Endothelial cell of umbilical vein (primary cell): ENCODE results near the gene PRB3. TPM values are rescaled to one million over a fixed set of nuclear protein-coding genes. Genes with fewer than 3 reads are reported as not detected.

Source experiments
- BruUV-seq: library from RNA; stranded (reverse); fragments of 400-500 nt; replicated peaks from 2 replicates; lab custom pipeline; 2021; lab: Mats Ljungman, UMichigan
- CTCF ChIA-PET: fragments of 300-600, 350-600 bp; sonication (Branson Sonifier 250); formaldehyde crosslinking; loops from one replicate; lab custom pipeline; 2021; ENCODE audit warnings: antibody characterized with exemption, inconsistent platforms; lab: Charles Lee
- POLR2A ChIA-PET: fragments of 300-600, 350-600 bp; sonication (Branson Sonifier 250); formaldehyde crosslinking; loops from one replicate; lab custom pipeline; 2021; ENCODE audit warnings: antibody characterized with exemption, inconsistent platforms; lab: Charles Lee
- DNase-seq: peaks from one replicate; pipeline ENCODE4 v3.0.0-alpha.2; 2011; ENCODE audit warnings: low read depth, low spot score
- FAIRE-seq: peaks from 2 replicates; lab custom pipeline; 2011; peaks lifted over from hg19 to GRCh38; lab: Jason Lieb, UNC
- H2AFZ ChIP-seq: 2 replicates; pipeline ENCODE4 v1.6.0; 2012; ENCODE audit warnings: low read depth, low read length, control low read depth, inconsistent platforms
- H3K27ac ChIP-seq: 2 replicates; pipeline ENCODE4 v1.5.1; 2011; ENCODE audit warnings: low read depth, mild to moderate bottlenecking, control low read depth, low read length, moderate library complexity; ENCODE audit not compliant: insufficient read depth
- H3K27me3 ChIP-seq, 2 experiments: 2 replicates each; pipeline versions ENCODE4 v1.6.0 to v1.6.1; 2011; ENCODE audit warnings: low read length in 2 of 2, mixed read lengths in 1 of 2; ENCODE audit not compliant: control insufficient read depth in 2 of 2, insufficient read depth in 2 of 2
- H3K36me3 ChIP-seq, 2 experiments: 2 replicates in 1 of 2; 3 replicates in 1 of 2; pipeline ENCODE4 v1.5.1; 2011; ENCODE audit warnings: low read length in 2 of 2, mild to moderate bottlenecking in 1 of 2, moderate library complexity in 1 of 2; ENCODE audit not compliant: control insufficient read depth in 2 of 2, insufficient read depth in 2 of 2; ENCODE audit errors: extremely low read depth in 1 of 2
- H3K4me1 ChIP-seq: 3 replicates; pipeline ENCODE4 v1.5.1; 2011; ENCODE audit warnings: mild to moderate bottlenecking, low read length; ENCODE audit not compliant: control insufficient read depth, insufficient read depth; ENCODE audit errors: extremely low read depth
- H3K4me2 ChIP-seq: 2 replicates; pipeline ENCODE4 v1.6.1; 2011; ENCODE audit warnings: low read length, control low read depth, mixed read lengths; ENCODE audit not compliant: insufficient read depth
- H3K4me3 ChIP-seq, 3 experiments: fragments of 200-600 bp in 1 of 3; sonication (generic), shearing (Covaris generic) in 1 of 3; replicated peaks in 1 of 3; 2 replicates each; pipeline ENCODE4 v1.5.1; 2011 to 2016; ENCODE audit warnings: control low read depth in 3 of 3, low read length in 3 of 3, mild to moderate bottlenecking in 2 of 3, inconsistent platforms in 1 of 3, low read depth in 1 of 3, moderate library complexity in 1 of 3; ENCODE audit not compliant: insufficient read depth in 1 of 3
- H3K79me2 ChIP-seq: 2 replicates; pipeline ENCODE4 v1.6.0; 2012; ENCODE audit warnings: low read length, inconsistent platforms; ENCODE audit not compliant: control insufficient read depth, insufficient read depth
- H3K9ac ChIP-seq: replicated peaks from 2 replicates; pipeline ENCODE3; 2011; ENCODE audit warnings: low read length, control low read depth; ENCODE audit not compliant: insufficient read depth; ENCODE audit errors: extremely low read depth
- H3K9me1 ChIP-seq: replicated peaks from 3 replicates; pipeline ENCODE4 v1.6.0; 2011; ENCODE audit warnings: mild to moderate bottlenecking, low read length; ENCODE audit not compliant: control insufficient read depth, insufficient read depth; ENCODE audit errors: extremely low read depth
- H3K9me3 ChIP-seq: replicated peaks from 2 replicates; pipeline ENCODE4 v1.5.1; 2012; ENCODE audit warnings: low read length, inconsistent platforms; ENCODE audit not compliant: control insufficient read depth, insufficient read depth
- H4K20me1 ChIP-seq: replicated peaks from 2 replicates; pipeline ENCODE3; 2011; ENCODE audit warnings: mild to moderate bottlenecking, low read length; ENCODE audit not compliant: control insufficient read depth, insufficient read depth; ENCODE audit errors: extremely low read depth
- EZH2 ChIP-seq: IDR thresholded peaks from 2 replicates; pipeline ENCODE4 v1.6.1; 2012; ENCODE audit warnings: borderline replicate concordance, low read depth, mild to moderate bottlenecking, moderate library complexity, low read length, inconsistent platforms; ENCODE audit not compliant: severe bottlenecking
- FOS ChIP-seq: IDR thresholded peaks from 2 replicates; pipeline ENCODE4 v1.6.1; 2011; ENCODE audit warnings: mild to moderate bottlenecking, low read length, moderate library complexity, borderline replicate concordance; ENCODE audit not compliant: insufficient read depth
- GATA2 ChIP-seq: IDR thresholded peaks from 2 replicates; pipeline ENCODE4 v1.7.0; 2011; ENCODE audit warnings: low read depth, mild to moderate bottlenecking, moderate library complexity, mixed read lengths, low read length; ENCODE audit not compliant: insufficient read length, insufficient read depth
- JUN ChIP-seq: IDR thresholded peaks from 2 replicates; pipeline ENCODE4 v1.6.1; 2011; ENCODE audit warnings: borderline replicate concordance, low read depth; ENCODE audit not compliant: insufficient read length, insufficient read depth
- MYC ChIP-seq: IDR thresholded peaks from one replicate; pipeline ENCODE4 v1.6.1; 2011; ENCODE audit warnings: mild to moderate bottlenecking, low read depth, low read length
- POLR2A ChIP-seq: IDR thresholded peaks from 2 replicates; pipeline ENCODE4 v1.6.1; 2012; ENCODE audit warnings: low read depth, mild to moderate bottlenecking, control low read depth, low read length
- POLR2AphosphoS5 ChIP-seq: IDR thresholded peaks from 2 replicates; pipeline ENCODE4 v1.6.1; 2012; ENCODE audit warnings: low read depth, mild to moderate bottlenecking, control low read depth, low read length, moderate library complexity; ENCODE audit not compliant: insufficient read depth
- dilution Hi-C: fragments of 300-500 bp; cut with MboI; formaldehyde crosslinking; loops from one replicate; pipeline ENCODE4 v1.15.0; 2019; ENCODE audit warnings: low sequenced_read_pairs; ENCODE audit not compliant: extremely low pct_ligation_motif_present
- intact Hi-C: fragments of 100-400 bp; cut with micrococcal nuclease; formaldehyde crosslinking; loops from one replicate; pipeline ENCODE4 v1.10.0; 2022
- polyA plus RNA-seq, 4 experiments: library from polyadenylated mRNA; depleted of rRNA in 3 of 4; stranded (reverse) in 3 of 4; unstranded in 1 of 4; fragments of >200 nt; gene quantifications; 2 replicates each; pipeline versions ENCODE4 v1.2.1 to v1.2.3, GENCODE V29; 2011 to 2012; ENCODE audit warnings: missing spikeins in 1 of 4
- total RNA-seq: library from RNA; stranded (reverse); gene quantifications from 2 replicates; pipeline ENCODE4 v1.2.3, GENCODE V29; 2021
- TF ChIP-seq, protein P1 (sequence below), 2 donors: IDR thresholded peaks; 1 replicate in 1 of 2; 2 replicates in 1 of 2; pipeline ENCODE4 v1.5.1; 2011; ENCODE audit warnings: low read length in 2 of 2, mild to moderate bottlenecking in 2 of 2, moderate library complexity in 2 of 2, control low read depth in 1 of 2, inconsistent platforms in 1 of 2, low read depth in 1 of 2; ENCODE audit not compliant: insufficient read depth in 1 of 2; ENCODE audit errors: extremely low read depth in 1 of 2
- TF ChIP-seq, protein P2 (sequence below): IDR thresholded peaks from 2 replicates; pipeline ENCODE4 v1.6.1; 2011; ENCODE audit not compliant: insufficient read depth, insufficient read length

The PRB3 gene
- total and polyA plus RNA-seq, 2 donors (not counting 3 experiments of a cell fraction or from before 2014, with no cell fraction given) = not detected

DNA sequence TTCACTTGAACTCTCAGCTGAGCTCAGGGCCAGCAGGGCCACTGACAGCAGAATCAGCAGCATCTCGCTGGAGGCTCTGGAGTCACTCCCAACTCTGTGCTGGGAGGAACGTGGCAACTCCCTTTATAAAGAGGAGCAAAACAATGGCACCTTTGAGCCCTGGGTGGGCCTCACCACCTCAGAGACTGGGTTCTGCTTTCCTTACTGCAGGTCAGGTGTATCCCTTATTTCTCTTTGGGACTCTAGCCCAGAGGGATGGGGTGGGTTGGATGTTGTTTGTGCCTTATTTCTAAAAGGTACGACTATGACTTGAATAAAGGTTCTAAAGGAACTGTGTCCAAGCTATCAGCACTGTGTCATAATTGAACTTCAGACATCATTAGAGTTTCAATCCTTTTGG lies 40.8 kb upstream of the PRB3 start, which contains the start of gene PRB4:
Gene PRB4 (minus strand): TSS at position 101 of the 400 bp plus-strand sequence. CDS start 38 bp downstream, at position 63.
- Histone ChIP-seq H3K4me2 (no peak within 1 kb of the TSS), H3K9ac (no peak within 1 kb of the TSS), H3K27ac (no peak within 1 kb of the TSS), H3K4me1 (no peaks in the 10 kb centered on the region), H3K9me3 (no peaks in the 10 kb centered on the region), H2AFZ (no peak within 1 kb of the TSS), H3K27me3 (peaks cover 7 to 13% of the 10 kb centered on the region in 2 experiments), H3K36me3 (no peaks in the 10 kb centered on the region), H4K20me1 (no peaks in the 10 kb centered on the region), H3K9me1 (no peaks in the 10 kb centered on the region), H3K79me2 (no peaks in the 10 kb centered on the region), H3K4me3 (no peak within 1 kb of the TSS)
- ChIA-PET CTCF (no interaction called here), POLR2A (no interaction called here)
- TF ChIP-seq EZH2 (no peak), POLR2AphosphoS5 (no peak), GATA2 (no peak), POLR2A (no peak), FOS (no peak), MYC (no peak), JUN (no peak)
- TF ChIP-seq, protein P1, sequence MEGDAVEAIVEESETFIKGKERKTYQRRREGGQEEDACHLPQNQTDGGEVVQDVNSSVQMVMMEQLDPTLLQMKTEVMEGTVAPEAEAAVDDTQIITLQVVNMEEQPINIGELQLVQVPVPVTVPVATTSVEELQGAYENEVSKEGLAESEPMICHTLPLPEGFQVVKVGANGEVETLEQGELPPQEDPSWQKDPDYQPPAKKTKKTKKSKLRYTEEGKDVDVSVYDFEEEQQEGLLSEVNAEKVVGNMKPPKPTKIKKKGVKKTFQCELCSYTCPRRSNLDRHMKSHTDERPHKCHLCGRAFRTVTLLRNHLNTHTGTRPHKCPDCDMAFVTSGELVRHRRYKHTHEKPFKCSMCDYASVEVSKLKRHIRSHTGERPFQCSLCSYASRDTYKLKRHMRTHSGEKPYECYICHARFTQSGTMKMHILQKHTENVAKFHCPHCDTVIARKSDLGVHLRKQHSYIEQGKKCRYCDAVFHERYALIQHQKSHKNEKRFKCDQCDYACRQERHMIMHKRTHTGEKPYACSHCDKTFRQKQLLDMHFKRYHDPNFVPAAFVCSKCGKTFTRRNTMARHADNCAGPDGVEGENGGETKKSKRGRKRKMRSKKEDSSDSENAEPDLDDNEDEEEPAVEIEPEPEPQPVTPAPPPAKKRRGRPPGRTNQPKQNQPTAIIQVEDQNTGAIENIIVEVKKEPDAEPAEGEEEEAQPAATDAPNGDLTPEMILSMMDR (IDR thresholded peaks at IDR 0.05; ENCODE audit: extremely low read depth in 1 of 2, insufficient read depth in 1 of 2, low read depth in 1 of 2, low read length in 2 of 2) = no peak
- TF ChIP-seq, protein P2, sequence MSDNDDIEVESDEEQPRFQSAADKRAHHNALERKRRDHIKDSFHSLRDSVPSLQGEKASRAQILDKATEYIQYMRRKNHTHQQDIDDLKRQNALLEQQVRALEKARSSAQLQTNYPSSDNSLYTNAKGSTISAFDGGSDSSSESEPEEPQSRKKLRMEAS = no peak
- FAIRE-seq (no peak), DNase-seq (no peak)
- dilution Hi-C loops (no loop called here), intact Hi-C loops (no loop called here)
- no TSS peak for BruUV-seq
